HepG2 (cell line): ENCODE measurements around the gene PACC1. TPM values are rescaled to one million over a fixed set of nuclear protein-coding genes. Genes with fewer than 3 reads are reported as not detected.
A peak's percentile ranks its signal among the peaks of the same experiment; 100 is the strongest.

Source experiments
- CCDC6 ChIP-seq: sonication (generic); formaldehyde crosslinking; IDR thresholded peaks from 2 replicates; pipeline ENCODE4 v1.8.1; 2022; ENCODE audit warnings: mild to moderate bottlenecking, missing genetic modification reagents, moderate library complexity
- GMEB1 ChIP-seq: sonication (generic); formaldehyde crosslinking; IDR thresholded peaks from 2 replicates; pipeline ENCODE4 v1.5.1; 2020; ENCODE audit warnings: missing genetic modification reagents, mild to moderate bottlenecking, borderline replicate concordance
- GPBP1L1 ChIP-seq: sonication (generic); formaldehyde crosslinking; IDR thresholded peaks from 2 replicates; pipeline ENCODE4 v1.5.0; 2020; ENCODE audit warnings: mild to moderate bottlenecking, missing genetic modification reagents
- HMGXB4 ChIP-seq, 2 experiments: sonication (generic) in 1 of 2; formaldehyde crosslinking in 1 of 2; IDR thresholded peaks; 2 replicates each; pipeline versions ENCODE4 v1.4.0 to v1.6.1; 2018 to 2020; ENCODE audit warnings: missing genetic modification reagents in 2 of 2, borderline replicate concordance in 1 of 2, low read depth in 1 of 2, mild to moderate bottlenecking in 1 of 2, missing biosample characterization in 1 of 2
- REST ChIP-seq, 2 experiments: IDR thresholded peaks; 2 replicates each; pipeline ENCODE4 v1.6.1; 2011 to 2012; ENCODE audit warnings: low read length in 2 of 2, borderline replicate concordance in 1 of 2, low read depth in 1 of 2, mild to moderate bottlenecking in 1 of 2, moderate library complexity in 1 of 2
- SALL1 ChIP-seq: sonication (generic); formaldehyde crosslinking; IDR thresholded peaks from 2 replicates; pipeline ENCODE4 v1.8.0; 2022; ENCODE audit warnings: mild to moderate bottlenecking, missing genetic modification reagents
- SP4 ChIP-seq: sonication (generic); formaldehyde crosslinking; IDR thresholded peaks from 2 replicates; pipeline ENCODE4 v1.8.1; 2023; ENCODE audit warnings: mild to moderate bottlenecking, missing genetic modification reagents
- TFDP1 ChIP-seq: IDR thresholded peaks from 2 replicates; pipeline ENCODE4 v1.6.1; 2016; ENCODE audit warnings: missing compliant biosample characterization, missing genetic modification reagents, borderline replicate concordance
- ZBTB2 ChIP-seq: sonication (generic); formaldehyde crosslinking; IDR thresholded peaks from 2 replicates; pipeline ENCODE4 v1.8.0; 2022; ENCODE audit warnings: low read depth, missing genetic modification reagents
- ZNF574 ChIP-seq: sonication (generic); formaldehyde crosslinking; IDR thresholded peaks from 2 replicates; pipeline ENCODE4 v1.4.0; 2020; ENCODE audit warnings: missing genetic modification reagents
- polyA plus RNA-seq, 8 experiments: library from polyadenylated mRNA; depleted of rRNA in 3 of 8; stranded (reverse) in 7 of 8; unstranded in 1 of 8; fragments of >200 nt; fragmentation: Illumina TruSeq in 4 of 8; extraction: Trizol in 4 of 8; gene quantifications; 2 replicates each; pipeline versions ENCODE4 v1.2.1 to v1.2.3, GENCODE V29; 2011 to 2016; ENCODE audit warnings: low read depth in 4 of 8, missing spikeins in 1 of 8, mixed read lengths in 1 of 8; ENCODE audit not compliant: insufficient read depth in 1 of 8
- total RNA-seq, 5 experiments: library from RNA; depleted of rRNA; stranded (reverse); fragments of >200 nt; fragmentation: Illumina TruSeq; extraction: Trizol; gene quantifications; 2 replicates each; pipeline ENCODE4 v1.2.3, GENCODE V29; 2016; ENCODE audit warnings: low read depth in 1 of 5

PACC1 gene
- total and polyA plus RNA-seq, 2 of the 13 experiments (the other 11 are each of a cell fraction or from before 2014, with no cell fraction given), result 9.4 to 10.7 TPM

GRCh38 chr1:212432661-212433576 is 18.2 kb upstream of the PACC1 start, which contains the start of gene NENF (continued):
- TF ChIP-seq HMGXB4 (CRISPR knock-in tag; IDR thresholded peaks at IDR 0.05; ENCODE audit: borderline replicate concordance in 1 of 2, low read depth in 1 of 2), result peak in 1 of 2 experiments; percentile 20; a peak in 1 of 4 replicates
- TF ChIP-seq ZNF574 (CRISPR knock-in tag), result peak; percentile 55
- 0 out of 2 replicates have a peak, but pooled peaks have one; percentile 61 for TF ChIP-seq CCDC6
- peak; percentile 62; the same call in 1 of the 2 replicates for TF ChIP-seq TFDP1 (CRISPR knock-in tag)
- peak; percentile 78 for TF ChIP-seq SP4 (CRISPR knock-in tag)
- peak; percentile 46; the same call in 1 of the 2 replicates for TF ChIP-seq GMEB1 (CRISPR knock-in tag)
- no peak for TF ChIP-seq GPBP1L1 (CRISPR knock-in tag)
- peak in 1 of 2 experiments; percentile 43; a peak in 3 of 4 replicates for TF ChIP-seq REST (IDR thresholded peaks at IDR 0.05; ENCODE audit: borderline replicate concordance in 1 of 2, low read depth in 1 of 2, low read length in 2 of 2)
- TF ChIP-seq SALL1, result peak; percentile 28; the same call in 1 of the 2 replicates
- TF ChIP-seq ZBTB2 (CRISPR knock-in tag), result peak; percentile 39; the same call in 1 of the 2 replicates
